ENCODE results near the gene HMCN1. TPM values are rescaled to one million over a fixed set of nuclear protein-coding genes. Genes with fewer than 3 reads are reported as not detected.

HMCN1 gene
- total and polyA plus RNA-seq, 2 donors (not counting 1 experiment from before 2014, with no cell fraction given): 6.8 to 21.0 TPM

- H3K4me3 ChIP-seq (replicated peaks in 1 of 4; ENCODE audit: control extremely low read depth in 1 of 4, insufficient read depth in 1 of 4, low read depth in 3 of 4, low read length in 4 of 4): no peak overlapping the region
- H3K4me1 ChIP-seq (ENCODE audit: control insufficient read depth, extremely low read depth, insufficient read depth, low read length): peaks cover 16% of the 10 kb centered on the region
- peak overlapping the region; percentile 33 for H3K27ac ChIP-seq (ENCODE audit: insufficient read depth, low read length)
- no peaks in the 10 kb centered on the region for H3K36me3 ChIP-seq (ENCODE audit: control insufficient read depth, insufficient read depth, low read length)
- H3K4me2 ChIP-seq (ENCODE audit: extremely low read depth, insufficient read depth, low read length): peak overlapping the region; percentile 5
- H2AFZ ChIP-seq (ENCODE audit: low read length): no peak overlapping the region
- no peak overlapping the region for H3K9ac ChIP-seq (ENCODE audit: insufficient read depth, low read length)
- H3K79me2 ChIP-seq (ENCODE audit: control insufficient read depth, insufficient read depth, low read length): no peaks in the 10 kb centered on the region
- no peaks in the 10 kb centered on the region for H4K20me1 ChIP-seq (ENCODE audit: control insufficient read depth, extremely low read depth, insufficient read depth, low read length)
- H3K9me3 ChIP-seq (ENCODE audit: control insufficient read depth, insufficient read depth, low read depth, low read length): no peaks in the 10 kb centered on the region
- no peaks in the 10 kb centered on the region for H3K27me3 ChIP-seq (ENCODE audit: control insufficient read depth, insufficient read depth, low read length)
- TF ChIP-seq CTCF (conservative IDR thresholded peaks at IDR 0.05 in 1 of 2, IDR thresholded peaks at IDR 0.05 in 1 of 2; ENCODE audit: low read depth in 1 of 2, low read length in 2 of 2): no peak
- TF ChIP-seq EZH2 (IDR thresholded peaks at IDR 0.05; ENCODE audit: low read length, missing control alignments): no peak
- no peak for DNase-seq (ENCODE audit: low read depth in 2 of 2)
These were observed 453.4 kb downstream of the HMCN1 start for GRCh38 chr1:186187601-186188000.

- Histone ChIP-seq H3K4me1 (ENCODE audit: control insufficient read depth, extremely low read depth, insufficient read depth, low read length) (peaks cover 16% of the 10 kb centered on the region), H3K4me2 (ENCODE audit: extremely low read depth, insufficient read depth, low read length) (peak overlapping the region; percentile 64)
These were observed 453.9 kb downstream of the HMCN1 start for GRCh38 chr1:186188004-186188539.

GRCh38 chr1:186188736-186189135, 454.5 kb downstream of the HMCN1 start:
- Histone ChIP-seq H3K36me3 (ENCODE audit: control insufficient read depth, insufficient read depth, low read length) (no peaks in the 10 kb centered on the region), H3K4me3 (replicated peaks in 1 of 4; ENCODE audit: control extremely low read depth in 1 of 4, insufficient read depth in 1 of 4, low read depth in 3 of 4, low read length in 4 of 4) (no peak overlapping the region), H3K4me1 (ENCODE audit: control insufficient read depth, extremely low read depth, insufficient read depth, low read length) (peaks cover 12% of the 10 kb centered on the region), H3K27me3 (ENCODE audit: control insufficient read depth, insufficient read depth, low read length) (no peaks in the 10 kb centered on the region), H3K27ac (ENCODE audit: insufficient read depth, low read length) (no peak overlapping the region), H3K9me3 (ENCODE audit: control insufficient read depth, insufficient read depth, low read depth, low read length) (no peaks in the 10 kb centered on the region), H3K79me2 (ENCODE audit: control insufficient read depth, insufficient read depth, low read length) (no peaks in the 10 kb centered on the region), H2AFZ (ENCODE audit: low read length) (no peak overlapping the region), H4K20me1 (ENCODE audit: control insufficient read depth, extremely low read depth, insufficient read depth, low read length) (no peaks in the 10 kb centered on the region), H3K9ac (ENCODE audit: insufficient read depth, low read length) (no peak overlapping the region), H3K4me2 (ENCODE audit: extremely low read depth, insufficient read depth, low read length) (peak overlapping the region; percentile 64)
- no peak for TF ChIP-seq CTCF (conservative IDR thresholded peaks at IDR 0.05 in 1 of 2, IDR thresholded peaks at IDR 0.05 in 1 of 2; ENCODE audit: low read depth in 1 of 2, low read length in 2 of 2)
- TF ChIP-seq EZH2 (IDR thresholded peaks at IDR 0.05; ENCODE audit: low read length, missing control alignments): no peak
- peak; percentile 9 to 41 for DNase-seq (ENCODE audit: low read depth in 2 of 2)

More at GRCh38 chr1:186188004-186188539, 453.9 kb downstream of the HMCN1 start:
- Histone ChIP-seq H2AFZ (ENCODE audit: low read length) (no peak overlapping the region), H3K27me3 (ENCODE audit: control insufficient read depth, insufficient read depth, low read length) (no peaks in the 10 kb centered on the region), H3K4me3 (replicated peaks in 1 of 4; ENCODE audit: control extremely low read depth in 1 of 4, insufficient read depth in 1 of 4, low read depth in 3 of 4, low read length in 4 of 4) (no peak overlapping the region), H3K36me3 (ENCODE audit: control insufficient read depth, insufficient read depth, low read length) (no peaks in the 10 kb centered on the region), H3K27ac (ENCODE audit: insufficient read depth, low read length) (peak overlapping the region; percentile 33), H3K79me2 (ENCODE audit: control insufficient read depth, insufficient read depth, low read length) (no peaks in the 10 kb centered on the region), H3K9ac (ENCODE audit: insufficient read depth, low read length) (no peak overlapping the region), H4K20me1 (ENCODE audit: control insufficient read depth, extremely low read depth, insufficient read depth, low read length) (no peaks in the 10 kb centered on the region), H3K9me3 (ENCODE audit: control insufficient read depth, insufficient read depth, low read depth, low read length) (no peaks in the 10 kb centered on the region)
- DNase-seq (ENCODE audit: low read depth in 2 of 2): peak; percentile 62 to 95
- TF ChIP-seq CTCF (conservative IDR thresholded peaks at IDR 0.05 in 1 of 2, IDR thresholded peaks at IDR 0.05 in 1 of 2; ENCODE audit: low read depth in 1 of 2, low read length in 2 of 2) (no peak), EZH2 (IDR thresholded peaks at IDR 0.05; ENCODE audit: low read length, missing control alignments) (no peak)
